ENCODE measurements around the gene STX18. TPM values are rescaled to one million over a fixed set of nuclear protein-coding genes. Genes with fewer than 3 reads are reported as not detected.
A peak's percentile ranks its signal among the peaks of the same experiment; 100 is the strongest.
"Not testable (repeated sequence)": the region's sequence is repeated elsewhere in the genome, so short reads cannot be mapped to it uniquely, and the experiment has no call there.

The STX18 gene
- total RNA-seq, 1 donor from 2014 or later, result 20.4 TPM

DNA sequence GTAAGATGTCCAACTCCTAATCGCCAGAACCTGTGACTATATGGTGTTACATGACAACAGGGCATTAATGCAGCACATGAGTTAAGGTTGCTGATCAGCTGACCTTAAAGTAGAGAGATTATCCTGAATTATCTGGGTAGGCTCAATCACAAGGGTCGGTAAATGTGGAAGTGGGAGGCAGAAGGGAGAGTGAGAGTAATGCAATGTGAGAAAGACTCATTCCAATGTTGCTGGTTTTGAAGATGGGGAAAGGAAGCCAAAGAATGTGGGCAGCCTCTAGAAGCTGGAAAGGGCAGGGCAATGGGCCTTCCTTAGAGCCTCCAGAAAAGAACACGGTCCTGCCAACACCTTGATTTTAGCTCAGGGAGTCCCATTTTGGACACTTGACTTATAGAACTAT, 67.4 kb downstream of the STX18 start:
- Histone ChIP-seq H3K4me1 (peaks cover 32% of the 10 kb centered on the region), H3K36me3 (peaks cover 0 to 14% of the 10 kb centered on the region in 2 donors), H3K27me3 (no peaks in the 10 kb centered on the region), H3K27ac (peak overlapping the region; percentile 45), H3K4me3 (no peak overlapping the region), H3K9me3 (no peaks in the 10 kb centered on the region)
- intact Hi-C loops (cut with DNase I), result no loop called here
- no peak for TF ChIP-seq CTCF (IDR thresholded peaks at IDR 0.05)
- no peak for TF ChIP-seq POLR2A (IDR thresholded peaks at IDR 0.05)
- TF ChIP-seq POLR2AphosphoS5 (IDR thresholded peaks at IDR 0.05; ENCODE audit: insufficient read depth in 1 of 2, low read depth in 1 of 2), result no peak
- DNase-seq (ENCODE audit: extremely low spot score in 2 of 2), result no peak

- Histone ChIP-seq H3K9me3 (no peaks in the 10 kb centered on the region), H3K36me3 (peaks cover 0 to 20% of the 10 kb centered on the region in 2 donors), H3K27ac (no peak overlapping the region), H3K27me3 (no peaks in the 10 kb centered on the region), H3K4me3 (no peak overlapping the region), H3K4me1 (peaks cover 16% of the 10 kb centered on the region)
- DNase-seq (ENCODE audit: extremely low spot score in 2 of 2), result no peak
- intact Hi-C loops (cut with DNase I), result no loop called here
- no peak for TF ChIP-seq POLR2A (IDR thresholded peaks at IDR 0.05)
- no peak for TF ChIP-seq CTCF (IDR thresholded peaks at IDR 0.05)
- no peak for TF ChIP-seq POLR2AphosphoS5 (IDR thresholded peaks at IDR 0.05; ENCODE audit: insufficient read depth in 1 of 2, low read depth in 1 of 2)
Measured at GRCh38 chr4:4472344-4472958, 69.4 kb downstream of the STX18 start.

DNA sequence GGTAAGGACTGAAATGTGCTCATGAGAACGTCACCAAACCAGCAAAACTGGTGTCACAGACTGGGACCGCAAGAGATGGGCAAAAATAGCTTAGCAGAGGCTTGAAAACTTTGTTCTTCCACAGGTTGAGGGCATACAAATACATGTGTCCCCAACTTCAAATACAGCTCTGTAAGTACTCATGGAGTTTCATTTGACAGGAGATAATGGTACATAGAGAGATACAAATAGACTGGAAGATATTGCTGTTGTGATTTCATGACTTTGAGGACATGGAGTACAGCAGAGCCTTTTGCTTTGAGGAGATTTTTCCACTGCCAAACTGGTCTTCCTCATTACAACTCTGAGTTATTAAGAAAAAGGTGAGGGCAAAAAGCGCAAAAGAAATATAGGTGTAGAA, 70.7 kb downstream of the STX18 start:
- TF ChIP-seq POLR2A (IDR thresholded peaks at IDR 0.05) (no peak), POLR2AphosphoS5 (IDR thresholded peaks at IDR 0.05; ENCODE audit: insufficient read depth in 1 of 2, low read depth in 1 of 2) (no peak), CTCF (IDR thresholded peaks at IDR 0.05) (no peak)
- DNase-seq (ENCODE audit: extremely low spot score in 2 of 2), result no peak
- Histone ChIP-seq H3K36me3 (peaks cover 0 to 23% of the 10 kb centered on the region in 2 donors), H3K4me3 (no peak overlapping the region), H3K9me3 (no peaks in the 10 kb centered on the region), H3K27me3 (no peaks in the 10 kb centered on the region), H3K4me1 (peaks cover 16% of the 10 kb centered on the region), H3K27ac (no peak overlapping the region)
- intact Hi-C loops (cut with DNase I), result no loop called here

GRCh38 chr4:4470208-4470607, 71.6 kb downstream of the STX18 start:
- no peak for DNase-seq (ENCODE audit: extremely low spot score in 2 of 2)
- intact Hi-C loops (cut with DNase I), result no loop called here
- no peaks in the 10 kb centered on the region for H3K27me3 ChIP-seq
- no peak overlapping the region for H3K4me3 ChIP-seq
- no peak for TF ChIP-seq POLR2A (IDR thresholded peaks at IDR 0.05)
- no peak for TF ChIP-seq CTCF (IDR thresholded peaks at IDR 0.05)
- TF ChIP-seq POLR2AphosphoS5 (IDR thresholded peaks at IDR 0.05; ENCODE audit: insufficient read depth in 1 of 2, low read depth in 1 of 2), result no peak
- H3K9me3 ChIP-seq, result no peaks in the 10 kb centered on the region
- H3K27ac ChIP-seq, result no peak overlapping the region
- peaks cover 16% of the 10 kb centered on the region for H3K4me1 ChIP-seq
- peaks cover 0 to 32% of the 10 kb centered on the region in 2 donors for H3K36me3 ChIP-seq

DNA sequence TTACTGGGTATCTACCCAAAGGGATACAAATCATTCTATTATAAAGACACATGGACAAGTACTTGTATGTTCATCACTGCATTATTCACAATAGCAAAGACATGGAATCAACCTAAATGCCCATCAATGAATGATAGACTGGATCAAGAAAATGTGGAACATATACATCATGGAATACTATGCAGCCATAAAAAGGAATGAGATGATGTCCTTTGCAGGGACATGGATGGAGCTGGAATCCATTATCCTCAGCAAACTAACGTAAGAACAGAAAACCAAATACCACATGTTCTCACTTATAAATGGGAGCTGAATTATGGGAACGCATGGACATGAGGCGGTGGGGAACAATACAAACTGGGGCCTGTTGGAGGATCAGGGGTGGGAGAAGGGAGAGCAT, 76.6 kb downstream of the STX18 start:
- H3K9me3 ChIP-seq; H3K4me3 ChIP-seq; H3K27ac ChIP-seq; intact Hi-C loops (cut with DNase I); H3K27me3 ChIP-seq; DNase-seq (ENCODE audit: extremely low spot score in 2 of 2): not testable (repeated sequence)
- Histone ChIP-seq H3K36me3 (peaks cover 0 to 28% of the 10 kb centered on the region in 2 donors), H3K4me1 (peaks cover 22% of the 10 kb centered on the region)
